ENCODE measurements around the gene MUC16. TPM values are rescaled to one million over a fixed set of nuclear protein-coding genes. Genes with fewer than 3 reads are reported as not detected.

The MUC16 gene
- total and polyA plus RNA-seq, 2 of the 4 experiments (the other 2 are of a cell fraction), result not detected

DNA sequence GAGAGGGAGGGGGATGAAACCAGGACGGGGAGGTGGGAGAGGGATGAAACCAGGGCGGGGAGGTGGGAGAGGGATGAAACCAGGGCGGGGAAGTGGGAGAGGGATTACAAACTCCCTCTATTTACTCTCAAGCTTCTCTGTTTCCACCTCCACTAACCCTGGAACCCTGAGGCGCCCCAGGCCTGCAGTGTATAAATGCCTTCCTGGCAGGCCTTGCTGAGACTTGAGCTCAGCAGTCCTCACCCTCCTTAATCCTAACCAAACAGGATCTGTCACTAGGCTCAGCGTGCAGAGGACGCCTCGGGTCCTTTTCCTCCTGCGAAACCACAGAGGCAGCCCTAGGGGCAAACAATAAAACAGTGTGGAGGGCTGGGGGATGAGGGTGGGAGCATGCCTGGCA lies 44.6 kb upstream of the MUC16 start:
- H3K23ac ChIP-seq (ENCODE audit: low read depth, low read length), result no peak overlapping the region
- H2AFZ ChIP-seq (replicated peaks; ENCODE audit: low read length, poor library complexity), result no peak overlapping the region
- ChIA-PET POLR2A (ENCODE audit: unreplicated experiment) (no interaction called here), CTCF (no interaction called here)
- no peaks in the 10 kb centered on the region for H3K9me1 ChIP-seq (ENCODE audit: insufficient read depth, low read length)
- ATAC-seq (ENCODE audit: low read depth) (no peak), DNase-seq (no peak)
- H3K27ac ChIP-seq (ENCODE audit: insufficient read depth, low read length), result no peak overlapping the region
- dilution Hi-C loops (cut with HindIII; ENCODE audit: low sequenced_read_pairs, unreplicated experiment) (no loop called here), intact Hi-C loops (cut with micrococcal nuclease) (no loop called here), in situ Hi-C loops (cut with MboI; ENCODE audit: low sequenced_read_pairs) (no loop called here)
- TF ChIP-seq FOS (IDR thresholded peaks at IDR 0.05; ENCODE audit: low read depth, low read length), result no peak
- no peak for TF ChIP-seq MAZ (IDR thresholded peaks at IDR 0.05; ENCODE audit: borderline replicate concordance, low read depth, low read length)
- TF ChIP-seq POLR2A (IDR thresholded peaks at IDR 0.05; ENCODE audit: low read depth, low read length), result no peak
- TF ChIP-seq SMC3 (IDR thresholded peaks at IDR 0.05; ENCODE audit: low read depth, low read length), result no peak
- no peak for TF ChIP-seq RFX5 (IDR thresholded peaks at IDR 0.05; ENCODE audit: low read depth, low read length)
- no peak for TF ChIP-seq MXI1 (IDR thresholded peaks at IDR 0.05; ENCODE audit: borderline replicate concordance, low read depth, low read length)
- no peak for TF ChIP-seq USF2 (IDR thresholded peaks at IDR 0.05; ENCODE audit: low read depth, low read length)
- TF ChIP-seq ELK1 (IDR thresholded peaks at IDR 0.05; ENCODE audit: borderline replicate concordance, low read depth, low read length), result no peak
- no peak for TF ChIP-seq RAD21 (IDR thresholded peaks at IDR 0.05; ENCODE audit: low read length)
- TF ChIP-seq MAFK (IDR thresholded peaks at IDR 0.05; ENCODE audit: low read depth, low read length), result no peak
- no peak for TF ChIP-seq RCOR1 (IDR thresholded peaks at IDR 0.05; ENCODE audit: insufficient replicate concordance, low read length)
- no peak for TF ChIP-seq CHD1 (IDR thresholded peaks at IDR 0.05; ENCODE audit: low read depth, low read length)
- TF ChIP-seq CTCF (conservative IDR thresholded peaks at IDR 0.05; ENCODE audit: low read depth, low read length), result no peak
- TF ChIP-seq CEBPB (IDR thresholded peaks at IDR 0.05; ENCODE audit: low read depth, low read length), result no peak
- TF ChIP-seq BHLHE40 (IDR thresholded peaks at IDR 0.05; ENCODE audit: low read depth, low read length), result no peak
- H3K9ac ChIP-seq (ENCODE audit: low read depth, low read length), result no peak overlapping the region
- H2AK9ac ChIP-seq (replicated peaks; ENCODE audit: low read depth, low read length, poor library complexity), result no peak overlapping the region
- H2BK15ac ChIP-seq (ENCODE audit: low read depth, low read length), result no peak overlapping the region
- no CpG with 5 or more reads among the region's 8 CpGs for WGBS, 2 experiments (ENCODE audit: extremely low coverage in 2 of 2, insufficient read length in 1 of 2)
- no peak overlapping the region for H2BK20ac ChIP-seq (ENCODE audit: low read depth, low read length)
- H3K9me3 ChIP-seq (ENCODE audit: control insufficient read depth, insufficient read depth, low read length), result peaks cover 13% of the 10 kb centered on the region
- no peak overlapping the region for H3K18ac ChIP-seq (ENCODE audit: low read depth, low read length)
- H3K27me3 ChIP-seq (ENCODE audit: control insufficient read depth, insufficient read depth, low read length), result no peaks in the 10 kb centered on the region
- H3K4ac ChIP-seq (ENCODE audit: low read depth, low read length), result no peak overlapping the region
- H4K91ac ChIP-seq (ENCODE audit: insufficient read depth, low read depth, low read length), result no peak overlapping the region
- no peaks in the 10 kb centered on the region for H3K36me3 ChIP-seq (ENCODE audit: control insufficient read depth, insufficient read depth, low read length)
- no peak overlapping the region for H3K4me3 ChIP-seq (ENCODE audit: insufficient read depth, low read depth, low read length)
- no peak overlapping the region for H3K56ac ChIP-seq (ENCODE audit: extremely low read depth, insufficient read depth, low read length)
- H4K20me1 ChIP-seq (ENCODE audit: insufficient read depth, low read length), result no peaks in the 10 kb centered on the region
- no peak overlapping the region for H4K5ac ChIP-seq (ENCODE audit: low read depth, low read length)
- no TSS peak for BruUV-seq (replicated peaks)
- no peak overlapping the region for H2BK120ac ChIP-seq (ENCODE audit: low read depth, low read length)
- no peak overlapping the region for H3K14ac ChIP-seq (replicated peaks; ENCODE audit: low read depth, low read length)
- no peak overlapping the region for H4K8ac ChIP-seq (ENCODE audit: low read depth in 2 of 2, low read length in 2 of 2)
- no peaks in the 10 kb centered on the region for H3K4me1 ChIP-seq (ENCODE audit: control insufficient read depth, insufficient read depth, low read length)
- H2AK5ac ChIP-seq (ENCODE audit: low read depth, low read length), result no peak overlapping the region
- no peak overlapping the region for H3K4me2 ChIP-seq (ENCODE audit: low read depth, low read length)
- no peaks in the 10 kb centered on the region for H3K79me1 ChIP-seq (ENCODE audit: low read depth in 1 of 2, low read length in 2 of 2)
- no peak overlapping the region for H2BK5ac ChIP-seq (ENCODE audit: low read depth, low read length, poor library complexity, severe bottlenecking)
